CD4-positive, alpha-beta memory T cell (primary cell): ENCODE measurements around the gene SERPINH1. TPM values are rescaled to one million over a fixed set of nuclear protein-coding genes. Genes with fewer than 3 reads are reported as not detected.

Source experiments
- CTCF ChIA-PET: fragments of 350-600 bp; sonication (Branson Sonifier 250); formaldehyde crosslinking; loops from one replicate; lab custom pipeline; 2021; ENCODE audit warnings: inconsistent platforms; ENCODE audit not compliant: partially characterized antibody; lab: Charles Lee
- POLR2A ChIA-PET: fragments of 350-600 bp; sonication (Branson Sonifier 250); formaldehyde crosslinking; loops from one replicate; lab custom pipeline; 2021; ENCODE audit not compliant: partially characterized antibody; lab: Charles Lee
- DNase-seq, 5 donors: peaks; one replicate each; pipeline versions ENCODE4 v3.0.0 to v3.0.0-alpha.2; 2020 to 2022; ENCODE audit warnings: mixed read lengths in 1 of 5
- H3K27ac ChIP-seq: one replicate; pipeline ENCODE4 v1.7.0; 2013; ENCODE audit warnings: low read depth, low read length
- H3K27me3 ChIP-seq: 2 replicates; pipeline ENCODE4 v1.7.0; 2013; ENCODE audit warnings: mild to moderate bottlenecking, low read length, moderate library complexity; ENCODE audit not compliant: insufficient read depth
- H3K36me3 ChIP-seq: 2 replicates; pipeline ENCODE4 v1.7.0; 2013; ENCODE audit warnings: mild to moderate bottlenecking, low read length, moderate library complexity; ENCODE audit not compliant: insufficient read depth
- H3K4me1 ChIP-seq: 2 replicates; pipeline ENCODE4 v1.7.0; 2013; ENCODE audit warnings: mild to moderate bottlenecking, low read length, moderate library complexity; ENCODE audit not compliant: insufficient read depth
- H3K4me3 ChIP-seq, 2 donors: one replicate each; pipeline ENCODE4 v1.7.0; 2013; ENCODE audit warnings: low read length in 2 of 2, mild to moderate bottlenecking in 1 of 2
- H3K9me3 ChIP-seq, 2 donors: one replicate each; pipeline ENCODE4 v1.7.0; 2013; ENCODE audit warnings: low read length in 2 of 2, control low read depth in 1 of 2; ENCODE audit not compliant: control insufficient read depth in 1 of 2
- H3K27ac Mint-ChIP-seq, 7 donors: one replicate each; pipeline ENCODE4 v1.8.0; 2020 to 2021; ENCODE audit warnings: mixed read lengths in 7 of 7, mild to moderate bottlenecking in 6 of 7, inconsistent platforms in 3 of 7, moderate library complexity in 3 of 7
- H3K27me3 Mint-ChIP-seq, 2 donors: one replicate each; pipeline ENCODE4 v1.8.0; 2020 to 2021; ENCODE audit warnings: mixed read lengths in 2 of 2
- H3K36me3 Mint-ChIP-seq, 2 donors: one replicate each; pipeline ENCODE4 v1.8.0; 2020 to 2021; ENCODE audit warnings: mixed read lengths in 2 of 2, inconsistent platforms in 1 of 2, mild to moderate bottlenecking in 1 of 2
- H3K4me1 Mint-ChIP-seq, 4 donors: one replicate each; pipeline ENCODE4 v1.8.0; 2020 to 2021; ENCODE audit warnings: mixed read lengths in 4 of 4, mild to moderate bottlenecking in 1 of 4
- H3K4me3 Mint-ChIP-seq, 8 donors: one replicate each; pipeline ENCODE4 v1.8.0; 2020 to 2021; ENCODE audit warnings: mixed read lengths in 8 of 8, mild to moderate bottlenecking in 7 of 8, moderate library complexity in 6 of 8, inconsistent platforms in 3 of 8
- H3K9me3 Mint-ChIP-seq, 8 donors: one replicate each; pipeline ENCODE4 v1.8.0; 2020 to 2021; ENCODE audit warnings: mixed read lengths in 8 of 8, mild to moderate bottlenecking in 5 of 8, inconsistent platforms in 3 of 8, moderate library complexity in 1 of 8
- intact Hi-C: fragments of 100-400 bp; cut with micrococcal nuclease; formaldehyde crosslinking; loops from one replicate; pipeline ENCODE4 v1.15.1; 2023
- polyA plus RNA-seq, 2 donors: library from polyadenylated mRNA; unstranded; fragments of 300-500 nt; fragmentation: Illumina TruSeq; gene quantifications; one replicate each; pipeline ENCODE4 v1.2.3, GENCODE V29; 2021
- total RNA-seq, 2 experiments: library from RNA; stranded (reverse); gene quantifications; one replicate each; pipeline ENCODE4 v1.2.3, GENCODE V29; 2021

Gene SERPINH1
- total and polyA plus RNA-seq, 4 experiments from 2014 or later: 1.1 to 16.2 (median 11.3) TPM

- no peaks in the 10 kb centered on the region for H3K36me3 ChIP-seq
- no peak overlapping the region for H3K4me3 ChIP-seq
- H3K4me1 ChIP-seq: no peaks in the 10 kb centered on the region
- intact Hi-C loops: no loop called here
- Mint-ChIP-seq H3K36me3 (no peaks in the 10 kb centered on the region), H3K27me3 (no peaks in the 10 kb centered on the region), H3K4me1 (no peaks in the 10 kb centered on the region), H3K4me3 (no peak overlapping the region), H3K27ac (no peak overlapping the region), H3K9me3 (no peaks in the 10 kb centered on the region)
- ChIA-PET CTCF (interaction anchor here (1.2 kb wide), 1 partner anchor 23 kb away, joined by 3 read pairs; no protein-coding TSS in a partner anchor), POLR2A (interaction anchor here (1.4 kb wide), 1 partner anchor 8 kb away, joined by 9 read pairs; the partner anchor contains the start of gene SERPINH1)
- H3K27me3 ChIP-seq: no peaks in the 10 kb centered on the region
- no peaks in the 10 kb centered on the region for H3K9me3 ChIP-seq
- H3K27ac ChIP-seq: no peak overlapping the region
- no peak for DNase-seq
These were observed 7.6 kb upstream of the SERPINH1 start for GRCh38 chr11:75554258-75555022.

GRCh38 chr11:75555079-75555811 lies 6.8 kb upstream of the SERPINH1 start:
- Mint-ChIP-seq H3K27ac (no peak overlapping the region), H3K27me3 (no peaks in the 10 kb centered on the region), H3K9me3 (no peaks in the 10 kb centered on the region), H3K4me1 (no peaks in the 10 kb centered on the region), H3K4me3 (no peak overlapping the region), H3K36me3 (no peaks in the 10 kb centered on the region)
- ChIA-PET CTCF (interaction anchor here (1.2 kb wide), 1 partner anchor 24 kb away, joined by 3 read pairs; no protein-coding TSS in a partner anchor), POLR2A (no interaction called here)
- Histone ChIP-seq H3K27me3 (no peaks in the 10 kb centered on the region), H3K36me3 (no peaks in the 10 kb centered on the region), H3K9me3 (no peaks in the 10 kb centered on the region), H3K4me1 (no peaks in the 10 kb centered on the region), H3K4me3 (no peak overlapping the region), H3K27ac (no peak overlapping the region)
- intact Hi-C loops: no loop called here
- DNase-seq: no peak

DNA sequence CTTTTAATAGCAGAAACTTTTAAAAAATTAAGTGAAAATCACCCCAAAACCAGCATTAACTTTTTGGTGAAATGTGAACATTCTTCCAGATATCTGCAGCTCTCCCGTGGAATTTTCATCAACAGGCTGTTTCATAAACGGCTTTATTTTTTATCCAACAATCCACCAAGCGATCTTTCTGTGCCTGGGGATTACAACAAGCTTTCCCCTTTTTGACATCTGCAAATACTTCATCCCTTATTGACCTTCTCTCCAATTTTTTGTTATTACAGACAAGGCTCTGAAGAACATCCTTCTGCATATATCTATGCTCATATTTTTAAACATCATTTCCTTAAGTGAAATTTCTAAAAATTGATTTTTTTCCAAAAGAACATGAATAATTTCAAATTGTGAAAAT lies 5.8 kb upstream of the SERPINH1 start:
- CTCF ChIA-PET: no interaction called here

GRCh38 chr11:75557666-75558494 lies 4.2 kb upstream of the SERPINH1 start:
- H3K9me3 Mint-ChIP-seq: no peaks in the 10 kb centered on the region
- H3K4me1 ChIP-seq: peaks cover 11% of the 10 kb centered on the region
- H3K27ac Mint-ChIP-seq: no peak overlapping the region
- no peaks in the 10 kb centered on the region for H3K9me3 ChIP-seq
- peaks cover 0 to 12% of the 10 kb centered on the region in 2 donors for H3K36me3 Mint-ChIP-seq
- H3K27me3 Mint-ChIP-seq: no peaks in the 10 kb centered on the region
- H3K4me3 ChIP-seq: no peak overlapping the region
- no peak overlapping the region for H3K4me3 Mint-ChIP-seq
- no peak overlapping the region for H3K27ac ChIP-seq
- ChIA-PET POLR2A (no interaction called here), CTCF (no interaction called here)
- DNase-seq: no peak
- no peaks in the 10 kb centered on the region for H3K27me3 ChIP-seq
- intact Hi-C loops: no loop called here
- no peaks in the 10 kb centered on the region for H3K36me3 ChIP-seq
- peaks cover 5 to 20% (median 12%) of the 10 kb centered on the region in 4 donors for H3K4me1 Mint-ChIP-seq

More for the DNA sequence above, 5.8 kb upstream of the SERPINH1 start:
- Mint-ChIP-seq H3K27me3 (no peaks in the 10 kb centered on the region), H3K4me1 (peaks cover 2 to 5% (median 4%) of the 10 kb centered on the region in 4 donors), H3K4me3 (no peak overlapping the region), H3K27ac (no peak overlapping the region), H3K36me3 (peaks cover 0 to 1% of the 10 kb centered on the region in 2 donors), H3K9me3 (no peaks in the 10 kb centered on the region)
- DNase-seq: no peak
- Histone ChIP-seq H3K4me3 (no peak overlapping the region), H3K27me3 (no peaks in the 10 kb centered on the region), H3K27ac (no peak overlapping the region), H3K4me1 (peaks cover 3% of the 10 kb centered on the region), H3K9me3 (no peaks in the 10 kb centered on the region), H3K36me3 (no peaks in the 10 kb centered on the region)
- POLR2A ChIA-PET: no interaction called here
- intact Hi-C loops: no loop called here

- Histone ChIP-seq H3K9me3 (no peaks in the 10 kb centered on the region), H3K27me3 (no peaks in the 10 kb centered on the region), H3K4me3 (no peak overlapping the region), H3K36me3 (no peaks in the 10 kb centered on the region), H3K4me1 (peaks cover 20% of the 10 kb centered on the region), H3K27ac (no peak overlapping the region)
- no peak for DNase-seq
- Mint-ChIP-seq H3K9me3 (no peaks in the 10 kb centered on the region), H3K27ac (peak overlapping the region in 3 of 7 donors; percentile 25 to 72 (median 63)), H3K4me3 (no peak overlapping the region), H3K36me3 (peaks cover 0 to 12% of the 10 kb centered on the region in 2 donors), H3K4me1 (peaks cover 10 to 33% (median 23%) of the 10 kb centered on the region in 4 donors), H3K27me3 (no peaks in the 10 kb centered on the region)
- intact Hi-C loops: no loop called here
- ChIA-PET CTCF (interaction anchor here (0.9 to 1.4 kb wide), 3 partner anchors 11 to 18 kb away, joined by 3 to 4 read pairs (median 3); no protein-coding TSS in a partner anchor), POLR2A (no interaction called here)
These were observed 2.9 kb upstream of the SERPINH1 start for GRCh38 chr11:75558939-75559843.

DNA sequence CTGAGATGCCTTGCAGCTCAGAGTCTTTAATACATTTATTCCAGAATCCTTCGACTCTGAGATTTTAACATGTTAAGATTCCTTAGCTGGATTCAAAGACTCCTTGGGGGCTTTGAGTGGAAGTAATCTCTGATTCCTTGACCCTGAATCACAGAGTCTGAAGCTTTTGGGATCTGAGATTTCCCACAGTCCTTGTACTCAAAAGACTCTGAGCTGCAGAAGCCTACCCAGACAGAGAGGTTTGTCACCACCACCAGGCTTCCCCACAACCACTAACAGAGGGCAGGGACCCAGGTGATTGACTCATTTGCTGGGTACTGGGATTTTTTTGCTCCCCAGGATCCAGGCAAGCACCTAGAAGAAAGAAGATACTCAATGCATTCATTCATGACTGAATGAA lies 1.4 kb upstream of the SERPINH1 start:
- peaks cover 10 to 44% (median 29%) of the 10 kb centered on the region in 4 donors for H3K4me1 Mint-ChIP-seq
- no peaks in the 10 kb centered on the region for H3K9me3 Mint-ChIP-seq
- H3K4me3 Mint-ChIP-seq: peak overlapping the region; percentile 38 to 99 (median 94)

More for the DNA sequence above, 1.4 kb upstream of the SERPINH1 start:
- POLR2A ChIA-PET: interaction anchor here (3.0 kb wide), 1 partner anchor 284 kb away, joined by 15 read pairs; no protein-coding TSS in a partner anchor
- Histone ChIP-seq H3K4me1 (peaks cover 20% of the 10 kb centered on the region), H3K9me3 (no peaks in the 10 kb centered on the region), H3K27me3 (no peaks in the 10 kb centered on the region), H3K27ac (no peak overlapping the region), H3K4me3 (no peak overlapping the region), H3K36me3 (no peaks in the 10 kb centered on the region)
- H3K36me3 Mint-ChIP-seq: peaks cover 0 to 12% of the 10 kb centered on the region in 2 donors
- no peak for DNase-seq
- CTCF ChIA-PET: interaction anchor here (0.9 to 1.7 kb wide), 5 partner anchors 9 to 18 kb away, joined by 3 to 4 read pairs (median 4); no protein-coding TSS in a partner anchor
- H3K27me3 Mint-ChIP-seq: no peaks in the 10 kb centered on the region
- intact Hi-C loops: no loop called here
- peak overlapping the region in 2 of 7 donors; percentile 42 to 91 for H3K27ac Mint-ChIP-seq
